Adrenal gland (tissue), 5 donors: ENCODE results near the gene SERTAD1.

ENCODE experiments used
- POLR2A ChIP-seq, 2 donors: fragments of 450-650 bp; IDR thresholded peaks; one replicate each; pipeline ENCODE4 v1.6.1; 2017; ENCODE audit warnings: antibody characterized with exemption in 2 of 2, mild to moderate bottlenecking in 2 of 2, moderate library complexity in 1 of 2
- TF ChIP-seq, protein P1 (sequence below), 6 experiments: fragments of 450-650 bp in 4 of 6; fragments of 200-600 bp in 2 of 6; sonication (generic) in 1 of 6; IDR thresholded peaks; 1 replicate in 5 of 6; 2 replicates in 1 of 6; pipeline versions ENCODE4 v1.5.1 to v1.8.0; 2016 to 2021; ENCODE audit warnings: antibody characterized with exemption in 6 of 6, mild to moderate bottlenecking in 2 of 6, moderate library complexity in 1 of 6
- donor health status: DM: no; HTN: no; CAD: no.

DNA sequence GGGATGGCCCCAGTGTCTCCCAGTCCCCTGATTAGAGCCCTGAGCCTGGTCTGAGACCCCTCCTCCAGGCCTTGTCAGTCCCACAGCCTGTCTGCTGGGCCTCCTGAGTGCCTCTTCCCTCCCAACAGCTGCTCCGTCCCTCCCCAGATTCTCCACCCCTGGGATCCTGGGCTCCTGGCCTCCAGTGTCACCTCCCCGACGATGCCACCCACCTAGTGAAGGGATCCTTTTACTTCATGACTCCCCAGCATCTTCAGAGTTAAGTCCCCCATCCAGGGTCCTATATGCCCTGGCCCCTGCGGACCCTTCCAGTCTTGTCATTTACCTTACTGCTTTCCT is 8.2 kb downstream of the SERTAD1 start:
- TF ChIP-seq, protein P1, sequence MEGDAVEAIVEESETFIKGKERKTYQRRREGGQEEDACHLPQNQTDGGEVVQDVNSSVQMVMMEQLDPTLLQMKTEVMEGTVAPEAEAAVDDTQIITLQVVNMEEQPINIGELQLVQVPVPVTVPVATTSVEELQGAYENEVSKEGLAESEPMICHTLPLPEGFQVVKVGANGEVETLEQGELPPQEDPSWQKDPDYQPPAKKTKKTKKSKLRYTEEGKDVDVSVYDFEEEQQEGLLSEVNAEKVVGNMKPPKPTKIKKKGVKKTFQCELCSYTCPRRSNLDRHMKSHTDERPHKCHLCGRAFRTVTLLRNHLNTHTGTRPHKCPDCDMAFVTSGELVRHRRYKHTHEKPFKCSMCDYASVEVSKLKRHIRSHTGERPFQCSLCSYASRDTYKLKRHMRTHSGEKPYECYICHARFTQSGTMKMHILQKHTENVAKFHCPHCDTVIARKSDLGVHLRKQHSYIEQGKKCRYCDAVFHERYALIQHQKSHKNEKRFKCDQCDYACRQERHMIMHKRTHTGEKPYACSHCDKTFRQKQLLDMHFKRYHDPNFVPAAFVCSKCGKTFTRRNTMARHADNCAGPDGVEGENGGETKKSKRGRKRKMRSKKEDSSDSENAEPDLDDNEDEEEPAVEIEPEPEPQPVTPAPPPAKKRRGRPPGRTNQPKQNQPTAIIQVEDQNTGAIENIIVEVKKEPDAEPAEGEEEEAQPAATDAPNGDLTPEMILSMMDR (IDR thresholded peaks at IDR 0.05) = no peak
- no peak for TF ChIP-seq POLR2A (IDR thresholded peaks at IDR 0.05)
